ENCODE data around the gene VIPR2.

VIPR2 gene

GRCh38 chr7:159109653-159110035 lies 35.0 kb downstream of the VIPR2 start:
- no peak overlapping the region for H3K4me2 ChIP-seq (ENCODE audit: low read length)
- no peaks in the 10 kb centered on the region for H3K79me2 ChIP-seq (ENCODE audit: control insufficient read depth, insufficient read depth, low read length, poor library complexity)
- H4K91ac ChIP-seq (ENCODE audit: low read depth, low read length), result no peak overlapping the region
- H3K14ac ChIP-seq (ENCODE audit: low read length), result no peak overlapping the region
- DNase-seq, result no peak
- H3K4me3 ChIP-seq (ENCODE audit: low read depth, low read length), result no peak overlapping the region
- no peak overlapping the region for H3K27ac ChIP-seq (ENCODE audit: low read depth, low read length)
- no peak overlapping the region for H2BK5ac ChIP-seq (ENCODE audit: low read depth, low read length, poor library complexity)
- H3K9me3 ChIP-seq (ENCODE audit: insufficient read depth, low read depth, low read length), result peaks cover 4% of the 10 kb centered on the region
- peaks cover 15 to 18% of the 10 kb centered on the region in 2 experiments for H3K4me1 ChIP-seq (ENCODE audit: control insufficient read depth in 1 of 2, insufficient read depth in 2 of 2, low read length in 2 of 2)
- H4K8ac ChIP-seq (ENCODE audit: low read depth, low read length), result no peak overlapping the region
- no CpG with 5 or more reads among the region's 10 CpGs for WGBS (ENCODE audit: extremely low coverage, insufficient coverage, insufficient read length)
- no peak overlapping the region for H2BK120ac ChIP-seq (ENCODE audit: insufficient read depth, low read length, poor library complexity)
- H4K12ac ChIP-seq (ENCODE audit: low read depth, low read length), result no peak overlapping the region
- H2AK5ac ChIP-seq (ENCODE audit: low read length), result no peak overlapping the region
- no peak overlapping the region for H2AFZ ChIP-seq (ENCODE audit: insufficient read depth, low read length, poor library complexity)
- H3K4ac ChIP-seq (ENCODE audit: low read depth, low read length), result no peak overlapping the region
- H3K27me3 ChIP-seq (ENCODE audit: insufficient read depth, low read length), result peaks cover 4% of the 10 kb centered on the region
- H3K9ac ChIP-seq (ENCODE audit: low read length), result no peak overlapping the region
- H3K79me1 ChIP-seq (ENCODE audit: low read length), result peaks cover 11% of the 10 kb centered on the region
- no peak overlapping the region for H3K23ac ChIP-seq (ENCODE audit: low read length)
- no peak overlapping the region for H3K18ac ChIP-seq (ENCODE audit: low read length)
- no peak overlapping the region for H2BK12ac ChIP-seq (ENCODE audit: low read length)
- no peaks in the 10 kb centered on the region for H3K36me3 ChIP-seq (ENCODE audit: control insufficient read depth in 1 of 2, insufficient read depth in 2 of 2, low read length in 2 of 2)

GRCh38 chr7:159108941-159109652 lies 35.6 kb downstream of the VIPR2 start:
- peaks cover 7% of the 10 kb centered on the region for H3K9me3 ChIP-seq (ENCODE audit: insufficient read depth, low read depth, low read length)
- no peak overlapping the region for H4K8ac ChIP-seq (ENCODE audit: low read depth, low read length)
- no peak overlapping the region for H4K12ac ChIP-seq (ENCODE audit: low read depth, low read length)
- no peak overlapping the region for H3K4me2 ChIP-seq (ENCODE audit: low read length)
- H3K27ac ChIP-seq (ENCODE audit: low read depth, low read length), result no peak overlapping the region
- no peaks in the 10 kb centered on the region for H3K79me2 ChIP-seq (ENCODE audit: control insufficient read depth, insufficient read depth, low read length, poor library complexity)
- H2BK12ac ChIP-seq (ENCODE audit: low read length), result no peak overlapping the region
- H3K4me3 ChIP-seq (ENCODE audit: low read depth, low read length), result no peak overlapping the region
- H2AK5ac ChIP-seq (ENCODE audit: low read length), result no peak overlapping the region
- H2BK120ac ChIP-seq (ENCODE audit: insufficient read depth, low read length, poor library complexity), result no peak overlapping the region
- no peak overlapping the region for H3K23ac ChIP-seq (ENCODE audit: low read length)
- H3K9ac ChIP-seq (ENCODE audit: low read length), result no peak overlapping the region
- WGBS (ENCODE audit: extremely low coverage, insufficient coverage, insufficient read length), result no CpG with 5 or more reads among the region's 9 CpGs
- H2AFZ ChIP-seq (ENCODE audit: insufficient read depth, low read length, poor library complexity), result no peak overlapping the region
- H3K36me3 ChIP-seq (ENCODE audit: control insufficient read depth in 1 of 2, insufficient read depth in 2 of 2, low read length in 2 of 2), result no peaks in the 10 kb centered on the region
- H3K14ac ChIP-seq (ENCODE audit: low read length), result no peak overlapping the region
- H3K4ac ChIP-seq (ENCODE audit: low read depth, low read length), result no peak overlapping the region
- no peak overlapping the region for H4K91ac ChIP-seq (ENCODE audit: low read depth, low read length)
- peaks cover 14 to 16% of the 10 kb centered on the region in 2 experiments for H3K4me1 ChIP-seq (ENCODE audit: control insufficient read depth in 1 of 2, insufficient read depth in 2 of 2, low read length in 2 of 2)
- no peak overlapping the region for H3K18ac ChIP-seq (ENCODE audit: low read length)
- H2BK5ac ChIP-seq (ENCODE audit: low read depth, low read length, poor library complexity), result no peak overlapping the region
- peaks cover 10% of the 10 kb centered on the region for H3K79me1 ChIP-seq (ENCODE audit: low read length)
- DNase-seq, result no peak
- H3K27me3 ChIP-seq (ENCODE audit: insufficient read depth, low read length), result peaks cover 4% of the 10 kb centered on the region

DNA sequence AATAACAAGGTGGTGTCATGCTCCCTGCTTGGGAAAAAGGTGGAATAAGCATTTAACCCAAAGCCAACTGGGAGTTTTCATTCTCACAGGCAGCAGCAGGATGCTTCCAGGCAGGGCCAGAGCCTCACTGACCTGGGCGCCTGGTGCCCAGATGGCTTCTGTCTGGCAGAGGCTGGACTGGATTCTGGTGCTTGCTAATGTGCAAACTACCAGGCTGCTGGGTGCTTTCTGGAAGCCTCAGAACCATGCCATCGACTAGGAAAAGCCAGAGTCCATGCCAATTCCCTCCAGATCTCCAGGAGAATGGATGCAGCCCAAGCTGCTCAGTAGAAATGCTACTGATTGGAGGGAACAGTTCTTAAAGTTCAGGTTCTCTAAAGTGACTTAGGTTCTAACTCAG lies 36.2 kb downstream of the VIPR2 start:
- Histone ChIP-seq H3K18ac (ENCODE audit: low read length) (no peak overlapping the region), H2BK120ac (ENCODE audit: insufficient read depth, low read length, poor library complexity) (no peak overlapping the region), H2BK12ac (ENCODE audit: low read length) (no peak overlapping the region), H3K4me1 (ENCODE audit: control insufficient read depth in 1 of 2, insufficient read depth in 2 of 2, low read length in 2 of 2) (peaks cover 11% of the 10 kb centered on the region in 2 experiments), H2BK5ac (ENCODE audit: low read depth, low read length, poor library complexity) (no peak overlapping the region), H3K27ac (ENCODE audit: low read depth, low read length) (no peak overlapping the region), H3K4me3 (ENCODE audit: low read depth, low read length) (no peak overlapping the region), H4K12ac (ENCODE audit: low read depth, low read length) (no peak overlapping the region), H3K36me3 (ENCODE audit: control insufficient read depth in 1 of 2, insufficient read depth in 2 of 2, low read length in 2 of 2) (no peaks in the 10 kb centered on the region), H3K27me3 (ENCODE audit: insufficient read depth, low read length) (peaks cover 4% of the 10 kb centered on the region), H3K79me1 (ENCODE audit: low read length) (peaks cover 8% of the 10 kb centered on the region), H3K9ac (ENCODE audit: low read length) (no peak overlapping the region), H3K4me2 (ENCODE audit: low read length) (no peak overlapping the region), H3K9me3 (ENCODE audit: insufficient read depth, low read depth, low read length) (peaks cover 7% of the 10 kb centered on the region), H2AFZ (ENCODE audit: insufficient read depth, low read length, poor library complexity) (no peak overlapping the region), H4K91ac (ENCODE audit: low read depth, low read length) (no peak overlapping the region), H3K79me2 (ENCODE audit: control insufficient read depth, insufficient read depth, low read length, poor library complexity) (no peaks in the 10 kb centered on the region), H3K14ac (ENCODE audit: low read length) (no peak overlapping the region), H3K4ac (ENCODE audit: low read depth, low read length) (no peak overlapping the region), H3K23ac (ENCODE audit: low read length) (no peak overlapping the region), H2AK5ac (ENCODE audit: low read length) (no peak overlapping the region), H4K8ac (ENCODE audit: low read depth, low read length) (no peak overlapping the region)
- WGBS (ENCODE audit: extremely low coverage, insufficient coverage, insufficient read length), result no CpG with 5 or more reads among the region's 2 CpGs
- DNase-seq, result no peak

DNA sequence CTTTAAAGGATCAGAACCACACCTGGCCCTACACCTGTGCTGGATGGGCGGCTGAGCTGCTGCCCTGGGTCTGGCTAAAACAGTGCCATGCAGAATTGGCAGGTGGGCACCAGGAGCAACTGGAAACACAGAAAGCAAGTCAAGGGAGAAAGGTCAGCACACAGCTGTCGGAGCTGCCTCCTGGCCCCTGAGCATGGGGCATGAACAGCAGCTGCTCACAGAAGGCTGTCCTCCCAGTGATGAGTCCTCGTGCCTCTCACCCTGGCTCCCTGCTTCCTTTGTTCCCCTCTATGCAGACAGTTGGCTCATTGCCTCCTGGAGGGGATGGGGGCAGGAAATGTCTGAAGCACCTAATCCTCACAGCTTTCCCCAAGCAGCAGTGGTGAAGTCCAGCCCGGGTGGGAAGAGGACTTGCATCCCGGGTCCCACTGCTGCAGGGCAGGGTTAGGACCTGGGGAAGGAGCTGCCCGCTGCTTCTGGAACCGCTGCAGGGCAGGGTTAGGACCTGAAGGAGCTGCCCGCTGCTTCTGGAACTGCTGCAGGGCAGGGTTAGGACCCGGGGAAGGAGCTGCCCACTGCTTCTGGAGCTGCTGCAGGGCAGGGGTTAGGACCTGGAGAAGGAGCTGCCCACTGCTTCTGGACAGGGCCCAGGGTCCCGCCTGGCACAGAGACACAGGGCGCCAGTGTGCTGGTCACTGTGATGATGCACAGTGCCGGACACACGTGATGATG lies 37.3 kb downstream of the VIPR2 start:
- no peak overlapping the region for H4K12ac ChIP-seq (ENCODE audit: low read depth, low read length)
- H2BK5ac ChIP-seq (ENCODE audit: low read depth, low read length, poor library complexity), result no peak overlapping the region
- H4K8ac ChIP-seq (ENCODE audit: low read depth, low read length), result no peak overlapping the region
- H3K23ac ChIP-seq (ENCODE audit: low read length), result no peak overlapping the region
- no peaks in the 10 kb centered on the region for H3K79me2 ChIP-seq (ENCODE audit: control insufficient read depth, insufficient read depth, low read length, poor library complexity)
- no peak overlapping the region for H3K4ac ChIP-seq (ENCODE audit: low read depth, low read length)
- no peak overlapping the region for H3K4me3 ChIP-seq (ENCODE audit: low read depth, low read length)
- H3K9me3 ChIP-seq (ENCODE audit: insufficient read depth, low read depth, low read length), result peaks cover 7% of the 10 kb centered on the region
- no peak for DNase-seq
- WGBS (ENCODE audit: extremely low coverage, insufficient coverage, insufficient read length), result no CpG with 5 or more reads among the region's 13 CpGs
- no peak overlapping the region for H3K18ac ChIP-seq (ENCODE audit: low read length)
- peaks cover 3% of the 10 kb centered on the region for H3K79me1 ChIP-seq (ENCODE audit: low read length)
- H4K91ac ChIP-seq (ENCODE audit: low read depth, low read length), result no peak overlapping the region
- peaks cover 4% of the 10 kb centered on the region for H3K27me3 ChIP-seq (ENCODE audit: insufficient read depth, low read length)
- no peak overlapping the region for H2BK12ac ChIP-seq (ENCODE audit: low read length)
- H2BK120ac ChIP-seq (ENCODE audit: insufficient read depth, low read length, poor library complexity), result no peak overlapping the region
- no peaks in the 10 kb centered on the region for H3K36me3 ChIP-seq (ENCODE audit: control insufficient read depth in 1 of 2, insufficient read depth in 2 of 2, low read length in 2 of 2)
- no peak overlapping the region for H3K27ac ChIP-seq (ENCODE audit: low read depth, low read length)
- peaks cover 3% of the 10 kb centered on the region in 2 experiments for H3K4me1 ChIP-seq (ENCODE audit: control insufficient read depth in 1 of 2, insufficient read depth in 2 of 2, low read length in 2 of 2)
- no peak overlapping the region for H2AK5ac ChIP-seq (ENCODE audit: low read length)
- H3K14ac ChIP-seq (ENCODE audit: low read length), result no peak overlapping the region
- H3K4me2 ChIP-seq (ENCODE audit: low read length), result no peak overlapping the region
- no peak overlapping the region for H2AFZ ChIP-seq (ENCODE audit: insufficient read depth, low read length, poor library complexity)
- H3K9ac ChIP-seq (ENCODE audit: low read length), result no peak overlapping the region

Measured in trophoblast cell (in vitro differentiated cells and primary cell).